Liver (tissue), 9 donors: ENCODE results near the gene LDB2. TPM values are rescaled to one million over a fixed set of nuclear protein-coding genes. Genes with fewer than 3 reads are reported as not detected.
A peak's percentile ranks its signal among the peaks of the same experiment; 100 is the strongest.

Experiments
- DNase-seq: peaks from one replicate; pipeline ENCODE4 v3.0.0-alpha.2; 2017; ENCODE audit warnings: low spot score
- H3K27ac ChIP-seq, 2 donors: one replicate each; pipeline ENCODE4 v1.7.0; 2013; ENCODE audit warnings: inconsistent platforms in 2 of 2, low read length in 2 of 2, control low read depth in 1 of 2, low read depth in 1 of 2, mild to moderate bottlenecking in 1 of 2
- H3K27me3 ChIP-seq, 4 donors: one replicate each; pipeline versions ENCODE4 v1.6.1 to v1.7.0; 2013; ENCODE audit warnings: low read length in 3 of 4, inconsistent platforms in 1 of 4, mild to moderate bottlenecking in 1 of 4, moderate library complexity in 1 of 4; ENCODE audit not compliant: control insufficient read depth in 4 of 4, insufficient read depth in 4 of 4
- H3K36me3 ChIP-seq, 4 donors: one replicate each; pipeline versions ENCODE4 v1.6.1 to v1.7.0; 2013; ENCODE audit warnings: low read length in 3 of 4, mild to moderate bottlenecking in 3 of 4, low read depth in 1 of 4, moderate library complexity in 1 of 4; ENCODE audit not compliant: control insufficient read depth in 4 of 4, insufficient read depth in 3 of 4
- H3K4me1 ChIP-seq, 4 donors: one replicate each; pipeline versions ENCODE4 v1.6.1 to v1.7.0; 2013; ENCODE audit warnings: low read length in 3 of 4, mild to moderate bottlenecking in 3 of 4, moderate library complexity in 1 of 4; ENCODE audit not compliant: control insufficient read depth in 4 of 4, insufficient read depth in 4 of 4
- H3K4me3 ChIP-seq, 3 donors: one replicate each; pipeline versions ENCODE4 v1.6.1 to v1.7.0; 2013; ENCODE audit warnings: low read length in 3 of 3, control low read depth in 1 of 3, low read depth in 1 of 3, mild to moderate bottlenecking in 1 of 3
- H3K9ac ChIP-seq, 2 donors: one replicate each; pipeline ENCODE4 v1.7.0; 2013; ENCODE audit warnings: low read length in 2 of 2, mild to moderate bottlenecking in 2 of 2, moderate library complexity in 2 of 2, control low read depth in 1 of 2, low read depth in 1 of 2
- H3K9me3 ChIP-seq, 4 donors: one replicate each; pipeline versions ENCODE4 v1.6.1 to v1.7.0; 2013; ENCODE audit warnings: low read length in 3 of 4; ENCODE audit not compliant: control insufficient read depth in 4 of 4
- ATF3 ChIP-seq: IDR thresholded peaks from 2 replicates; pipeline ENCODE4 v1.6.1; 2016; ENCODE audit warnings: antibody characterized with exemption
- CTCF ChIP-seq: fragments of 150-350 bp; IDR thresholded peaks from 2 replicates; pipeline ENCODE4 v1.5.1; 2017; ENCODE audit warnings: improper control_type of control experiment, low read depth, low read length; ENCODE audit not compliant: missing input control
- EGR1 ChIP-seq, 2 donors: IDR thresholded peaks; 2 replicates each; pipeline ENCODE4 v1.6.1; 2016 to 2018; ENCODE audit warnings: antibody characterized with exemption in 2 of 2, low read depth in 2 of 2
- FOXA1 ChIP-seq: IDR thresholded peaks from 2 replicates; pipeline ENCODE4 v1.6.1; 2016; ENCODE audit warnings: antibody characterized with exemption
- FOXA2 ChIP-seq: IDR thresholded peaks from 2 replicates; pipeline ENCODE4 v1.6.1; 2016; ENCODE audit warnings: antibody characterized with exemption
- GABPA ChIP-seq, 2 donors: IDR thresholded peaks in 1 of 2; conservative IDR thresholded peaks in 1 of 2; 2 replicates each; pipeline ENCODE4 v1.6.1; 2016; ENCODE audit warnings: antibody characterized with exemption in 2 of 2, mild to moderate bottlenecking in 1 of 2, moderate library complexity in 1 of 2
- HNF4A ChIP-seq, 2 donors: conservative IDR thresholded peaks; 2 replicates each; pipeline ENCODE4 v1.6.1; 2016; ENCODE audit warnings: antibody characterized with exemption in 2 of 2, mild to moderate bottlenecking in 2 of 2
- HNF4G ChIP-seq: IDR thresholded peaks from 2 replicates; pipeline ENCODE4 v1.6.1; 2016; ENCODE audit warnings: antibody characterized with exemption
- JUND ChIP-seq, 2 donors: IDR thresholded peaks; 2 replicates each; pipeline ENCODE4 v1.6.1; 2016; ENCODE audit warnings: antibody characterized with exemption in 2 of 2
- MAX ChIP-seq: IDR thresholded peaks from 2 replicates; pipeline ENCODE4 v1.6.1; 2016; ENCODE audit warnings: antibody characterized with exemption
- NR2F2 ChIP-seq: IDR thresholded peaks from 2 replicates; pipeline ENCODE4 v1.6.1; 2016; ENCODE audit warnings: antibody characterized with exemption
- RAD21 ChIP-seq, 2 donors: IDR thresholded peaks; 2 replicates each; pipeline ENCODE4 v1.6.1; 2016; ENCODE audit warnings: antibody characterized with exemption in 2 of 2, mild to moderate bottlenecking in 2 of 2
- REST ChIP-seq: IDR thresholded peaks from 2 replicates; pipeline ENCODE4 v1.6.1; 2016; ENCODE audit warnings: antibody characterized with exemption, mild to moderate bottlenecking
- RXRA ChIP-seq, 2 donors: IDR thresholded peaks; 2 replicates each; pipeline ENCODE4 v1.6.1; 2017 to 2018; ENCODE audit warnings: antibody characterized with exemption in 2 of 2, mild to moderate bottlenecking in 1 of 2
- SP1 ChIP-seq: IDR thresholded peaks from 2 replicates; pipeline ENCODE4 v1.6.1; 2018; ENCODE audit warnings: antibody characterized with exemption, mild to moderate bottlenecking
- TAF1 ChIP-seq: conservative IDR thresholded peaks from 2 replicates; pipeline ENCODE4 v1.6.1; 2016; ENCODE audit warnings: antibody characterized with exemption, mild to moderate bottlenecking
- YY1 ChIP-seq: IDR thresholded peaks from 2 replicates; pipeline ENCODE4 v1.6.1; 2016; ENCODE audit warnings: antibody characterized with exemption, mild to moderate bottlenecking
- ZBTB33 ChIP-seq: IDR thresholded peaks from 2 replicates; pipeline ENCODE4 v1.6.1; 2016; ENCODE audit warnings: antibody characterized with exemption
- WGBS: extraction: QIAGEN DNeasy Blood & Tissue Kit; methylation state at CpG from one replicate; pipeline ENCODE4 v1.1.7; 2013; 5-methylcytosine and 5-hydroxymethylcytosine counted together
- polyA plus RNA-seq, 2 donors: library from polyadenylated mRNA; stranded (reverse) in 1 of 2; unstranded in 1 of 2; fragments of 200-250 nt in 1 of 2; fragments of >200 nt in 1 of 2; fragmentation: Nextera tagmentation in 1 of 2; extraction: Ambion mirVana in 1 of 2; gene quantifications; one replicate each; pipeline versions ENCODE4 v1.2.1 to v1.2.3, GENCODE V29; 2013 to 2015
- total RNA-seq, 2 donors: library from RNA; depleted of rRNA; stranded (reverse); fragments of >200 nt; gene quantifications; one replicate each; pipeline ENCODE4 v1.2.3, GENCODE V29; 2014
- donor health status: healthy.
- donor health status: healthy.
- donor health status: healthy.
- donor health status: healthy.
- donor health status: healthy.

The LDB2 gene
- total and polyA plus RNA-seq, 4 donors, result 7.4 to 31.9 (median 16.8) TPM

GRCh38 chr4:16835597-16836247, 62.7 kb downstream of the LDB2 start:
- Histone ChIP-seq H3K9ac (no peak overlapping the region), H3K36me3 (no peaks in the 10 kb centered on the region), H3K27me3 (no peaks in the 10 kb centered on the region), H3K27ac (peak overlapping the region; percentile 65 to 80), H3K4me3 (no peak overlapping the region), H3K9me3 (no peaks in the 10 kb centered on the region), H3K4me1 (peaks cover 3 to 55% (median 38%) of the 10 kb centered on the region in 4 donors)
- peak; percentile 90 to 92 for TF ChIP-seq HNF4A (conservative IDR thresholded peaks at IDR 0.05)
- TF ChIP-seq REST, result peak; percentile 77
- peak; percentile 27 to 49 for TF ChIP-seq RAD21 (IDR thresholded peaks at IDR 0.05)
- no peak for TF ChIP-seq ATF3
- TF ChIP-seq MAX, result peak; percentile 31
- no peak for TF ChIP-seq EGR1 (IDR thresholded peaks at IDR 0.05; ENCODE audit: low read depth in 2 of 2)
- TF ChIP-seq JUND (IDR thresholded peaks at IDR 0.05), result peak; percentile 54 to 60
- no peak for TF ChIP-seq NR2F2
- TF ChIP-seq FOXA1, result peak; percentile 61
- no peak for TF ChIP-seq GABPA (IDR thresholded peaks at IDR 0.05 in 1 of 2, conservative IDR thresholded peaks at IDR 0.05 in 1 of 2)
- TF ChIP-seq TAF1, result no peak
- TF ChIP-seq CTCF, result no peak
- peak; percentile 98 for TF ChIP-seq SP1
- TF ChIP-seq RXRA (IDR thresholded peaks at IDR 0.05), result peak; percentile 25 to 54
- peak; percentile 73 for TF ChIP-seq FOXA2
- peak; percentile 75 for TF ChIP-seq HNF4G
- TF ChIP-seq ZBTB33, result peak; percentile 45
- TF ChIP-seq YY1, result peak; percentile 61
- DNase-seq, result no peak
- WGBS, result 37% methylated on average over 2 of the region's 2 CpGs
